NCI-H82 (cell line): ENCODE results near the gene ANKRD9.

Experiments used
- DNase-seq: peaks from one replicate; lab custom pipeline; 2025; lab: John Stamatoyannopoulos, UW

Gene ANKRD9

DNA sequence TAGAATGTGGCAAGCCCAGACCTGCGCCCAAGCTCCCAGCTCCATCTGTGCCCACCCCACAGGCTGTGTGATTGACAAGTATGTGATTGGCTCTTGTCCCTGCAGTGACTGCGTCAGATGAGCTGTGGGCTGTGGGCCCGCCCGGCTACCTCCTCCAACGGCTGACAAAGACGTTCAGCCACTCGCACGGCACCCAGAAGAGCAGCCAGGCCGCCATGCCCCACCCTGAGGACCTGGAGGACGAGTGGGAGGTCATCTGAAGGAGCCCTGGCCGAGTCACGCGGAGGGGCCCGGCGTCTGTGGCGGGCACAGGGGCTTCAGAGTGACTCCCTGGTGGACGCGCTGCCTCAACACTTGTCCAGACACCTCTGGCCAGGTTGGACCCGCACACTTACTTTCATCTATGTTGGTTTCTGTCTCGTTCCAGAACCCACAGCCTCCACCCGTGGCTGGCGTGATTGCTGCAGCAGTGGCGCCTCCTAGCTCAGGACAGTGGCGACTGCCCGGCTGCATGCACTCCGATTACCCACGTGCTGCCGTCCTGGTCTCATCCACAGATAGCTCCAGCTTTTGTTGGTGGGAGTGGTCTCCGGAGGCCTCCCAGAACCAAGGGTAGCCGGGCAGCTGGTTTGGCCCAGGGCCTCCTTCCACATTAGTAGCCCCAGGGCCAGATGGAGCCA is 11.4 kb downstream of the ANKRD9 start:
- DNase-seq = no peak

DNA sequence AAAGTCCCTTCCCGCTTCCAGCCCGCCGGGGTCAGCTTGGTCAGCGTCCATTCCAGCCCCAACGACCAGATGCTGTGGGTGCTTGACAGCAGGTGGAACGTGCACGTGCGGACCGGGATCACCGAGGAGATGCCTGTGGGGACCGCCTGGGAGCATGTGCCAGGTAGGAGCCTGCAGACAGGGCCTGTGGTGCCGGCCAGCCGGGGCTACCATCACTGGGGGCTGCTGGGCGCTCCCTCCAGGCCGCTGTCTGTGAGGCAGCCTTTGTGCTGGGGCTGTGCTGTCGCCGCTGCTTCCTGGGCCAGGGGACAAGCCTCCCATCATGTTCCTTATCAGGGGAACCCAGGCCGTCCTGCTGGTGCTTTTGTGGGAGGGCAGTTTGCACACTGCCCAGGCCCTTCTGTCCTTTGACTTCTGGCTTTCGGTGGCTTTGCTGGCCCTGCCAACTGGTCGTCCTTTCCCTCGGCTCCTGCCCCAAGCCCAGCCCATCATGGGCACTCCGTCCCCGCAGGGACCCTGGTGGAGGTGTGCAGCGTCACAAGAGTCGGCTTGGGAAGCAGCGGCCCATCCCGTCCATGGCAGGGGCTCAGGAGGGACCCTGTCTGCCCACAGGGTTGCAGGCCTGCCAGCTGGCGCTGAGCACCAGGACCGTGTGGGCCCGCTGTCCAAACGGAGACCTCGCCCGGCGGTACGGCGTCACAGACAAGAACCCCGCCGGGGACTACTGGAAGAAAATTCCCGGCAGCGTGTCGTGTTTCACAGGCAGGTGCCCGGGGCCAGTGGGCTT is 12.4 kb downstream of the ANKRD9 start:
- DNase-seq = no peak

DNA sequence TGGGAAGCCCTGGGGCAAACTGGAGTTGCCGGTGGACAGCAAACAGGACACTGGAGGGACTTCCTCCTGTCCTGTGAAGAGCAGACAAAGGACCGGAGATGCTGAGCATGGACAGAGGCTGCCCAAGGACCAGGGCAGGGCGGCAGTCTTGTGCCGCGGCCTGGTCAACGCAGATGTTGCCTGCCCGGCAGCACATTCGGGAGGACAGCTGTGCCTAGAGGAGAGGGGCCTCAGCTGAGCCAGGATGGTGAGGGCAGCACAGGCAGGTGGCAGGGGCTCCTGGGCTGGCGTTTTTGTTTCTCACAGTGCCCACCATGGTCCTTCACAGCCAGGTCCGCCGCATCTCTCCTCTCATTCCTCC is 13.3 kb downstream of the ANKRD9 start:
- no peak for DNase-seq

GRCh38 chr14:102495491-102496330 is 13.9 kb downstream of the ANKRD9 start:
- no peak for DNase-seq

- DNase-seq = no peak
Observed at GRCh38 chr14:102493585-102493984, 16.0 kb downstream of the ANKRD9 start.

DNA sequence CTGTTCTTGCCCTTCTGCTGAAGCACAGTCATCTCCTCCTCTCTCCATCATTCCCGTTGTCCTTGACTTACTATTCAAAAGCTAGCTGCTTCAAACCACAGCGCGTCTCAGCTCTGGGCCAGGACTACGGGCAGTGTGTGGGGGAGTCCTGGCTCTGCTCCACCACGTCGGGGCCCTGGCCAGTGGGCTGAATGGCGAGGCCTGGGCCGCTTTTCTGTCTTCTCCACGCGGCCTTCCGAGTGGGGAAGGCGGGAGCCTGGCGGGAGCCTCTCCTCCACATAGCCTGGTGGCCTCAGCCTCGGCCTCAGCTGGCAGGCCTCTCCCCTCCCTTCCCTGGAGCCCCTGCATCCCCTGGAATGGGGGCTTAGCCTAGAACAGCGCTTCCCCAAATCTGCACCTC is 16.5 kb downstream of the ANKRD9 start:
- DNase-seq = no peak

DNA sequence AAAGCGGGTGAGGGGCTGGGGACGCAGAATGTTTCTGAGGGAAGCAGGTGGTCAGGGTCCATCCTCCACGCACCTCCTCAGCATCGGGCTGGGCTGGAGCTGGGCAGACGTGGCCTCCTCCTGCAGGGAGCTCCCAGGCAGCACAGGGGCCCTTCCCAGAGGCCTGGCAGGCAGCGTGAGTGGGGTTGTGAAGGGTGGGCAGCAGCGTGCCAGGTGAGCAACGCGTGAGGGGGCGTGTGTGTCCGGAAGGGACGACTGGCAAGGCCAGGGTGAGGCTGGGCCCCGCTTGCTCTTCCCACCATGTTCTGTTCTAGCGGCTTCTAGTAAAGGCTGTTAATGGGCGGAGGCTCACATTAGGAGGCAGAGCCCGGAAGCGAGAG is 17.1 kb downstream of the ANKRD9 start:
- no peak for DNase-seq

GRCh38 chr14:102491786-102492530 is 17.6 kb downstream of the ANKRD9 start:
- no peak for DNase-seq

GRCh38 chr14:102491366-102491765 is 18.2 kb downstream of the ANKRD9 start:
- no peak for DNase-seq

GRCh38 chr14:102490456-102490855 is 19.1 kb downstream of the ANKRD9 start:
- DNase-seq = no peak

GRCh38 chr14:102487204-102487577 is 22.4 kb downstream of the ANKRD9 start:
- no peak for DNase-seq

- DNase-seq = no peak
Observed at GRCh38 chr14:102486513-102487203, 22.9 kb downstream of the ANKRD9 start.

DNA sequence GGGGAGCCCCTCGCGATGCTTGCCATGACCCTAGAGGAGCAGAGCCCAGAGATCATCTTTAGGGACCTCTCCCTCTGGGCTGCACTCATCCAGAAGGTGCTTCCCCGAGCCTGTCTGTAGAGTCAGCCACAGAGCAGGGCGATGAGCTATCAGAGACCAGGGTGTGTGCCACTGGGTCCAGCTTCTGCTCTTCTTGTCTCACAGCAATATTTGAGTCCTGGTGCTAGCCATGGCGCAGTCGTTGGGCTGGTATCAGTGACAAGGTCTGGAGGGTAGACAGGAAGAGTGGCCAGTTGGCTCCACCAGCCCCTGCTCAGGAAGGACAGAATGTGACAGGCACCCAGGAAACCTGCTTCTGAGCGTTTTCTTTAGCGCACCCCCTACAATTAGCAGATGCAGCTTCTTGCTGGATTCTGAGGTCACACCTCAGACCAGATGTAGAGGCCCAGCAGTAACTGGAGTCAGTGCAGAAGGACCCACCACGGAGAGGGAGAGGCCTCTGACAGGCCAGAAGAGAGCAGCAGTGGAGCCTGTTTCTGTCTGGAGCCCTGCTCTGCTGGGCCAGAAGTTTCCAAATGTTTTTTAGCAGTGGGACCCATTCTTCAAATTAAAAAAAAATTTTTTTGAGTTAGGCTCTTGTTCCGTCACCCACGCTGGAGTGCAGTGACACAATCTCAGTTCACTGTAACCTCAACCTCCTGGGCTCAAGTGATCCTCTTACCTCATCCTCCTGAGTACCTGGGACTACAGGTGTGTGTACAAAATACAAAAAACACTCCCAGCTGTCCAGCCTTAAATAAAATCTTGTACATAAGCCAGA is 23.7 kb downstream of the ANKRD9 start:
- no peak for DNase-seq

- no peak for DNase-seq
Observed at GRCh38 chr14:102484316-102484715, 25.3 kb downstream of the ANKRD9 start.

DNA sequence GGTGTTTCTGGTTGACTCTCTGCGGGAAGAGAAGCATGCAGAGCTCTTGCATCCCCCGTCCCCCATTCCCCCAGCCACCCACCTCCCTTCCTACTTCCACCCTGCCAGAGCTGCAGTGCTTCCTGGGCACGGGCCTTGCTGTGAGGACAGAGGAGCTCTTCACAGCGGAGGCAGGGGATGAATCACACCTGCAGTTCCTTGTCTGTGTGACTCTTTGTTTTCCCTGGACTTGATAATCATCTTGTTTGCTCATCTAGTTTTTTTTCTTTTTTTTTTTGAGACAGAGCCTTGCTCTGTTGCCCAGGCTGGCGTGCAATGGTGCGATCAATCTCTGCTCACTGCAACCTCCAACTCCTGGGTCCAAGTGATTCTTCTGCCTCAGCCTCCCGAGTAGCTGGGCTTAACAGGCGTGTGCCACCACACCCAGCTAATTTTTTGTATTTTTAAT is 27.8 kb downstream of the ANKRD9 start:
- no peak for DNase-seq

- DNase-seq = no peak
Observed at GRCh38 chr14:102481371-102481770, 28.2 kb downstream of the ANKRD9 start.

- DNase-seq = no peak
Observed at GRCh38 chr14:102479777-102480176, 29.8 kb downstream of the ANKRD9 start.

DNA sequence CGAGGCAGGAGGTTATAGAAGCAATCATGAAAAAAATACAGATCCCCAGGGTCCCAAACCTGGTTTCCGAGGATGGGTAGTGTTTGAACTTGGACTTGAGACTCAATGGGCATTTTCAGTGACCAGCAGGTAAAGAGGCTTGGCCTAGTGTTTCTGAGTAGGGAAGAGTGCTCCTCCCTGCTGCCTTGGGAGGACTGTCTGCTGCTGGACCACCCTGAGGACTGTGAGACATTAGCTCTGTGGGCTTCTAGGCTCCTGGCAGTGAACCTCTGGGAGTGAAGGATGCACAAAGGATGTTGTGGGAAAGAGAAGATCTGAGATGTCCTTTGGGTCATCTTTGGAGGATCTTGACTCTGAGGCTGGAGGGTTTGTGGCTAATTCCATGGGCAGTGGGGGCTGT is 30.5 kb downstream of the ANKRD9 start:
- DNase-seq = no peak

- DNase-seq = no peak
Observed at GRCh38 chr14:102474934-102475333, 34.6 kb downstream of the ANKRD9 start.

DNA sequence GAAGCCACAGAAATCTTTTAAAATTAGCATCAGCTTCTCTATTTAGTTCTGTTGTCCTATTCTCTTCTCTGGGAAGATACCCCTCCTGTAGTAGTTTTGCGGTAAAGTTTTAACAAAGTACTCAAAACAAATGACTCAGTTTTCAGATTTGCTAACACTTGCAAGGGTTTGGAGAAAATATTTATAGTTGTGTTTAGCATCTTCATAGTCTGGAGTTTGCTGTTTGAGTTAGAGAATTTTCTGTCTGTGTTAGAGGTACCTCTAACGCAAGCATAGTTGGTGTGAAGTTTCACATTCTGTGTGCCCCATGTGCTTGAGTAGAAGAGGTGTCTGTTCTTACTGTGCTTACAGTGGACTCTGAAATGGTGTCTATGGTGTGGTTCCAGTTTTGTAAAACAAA is 36.0 kb downstream of the ANKRD9 start:
- DNase-seq = no peak

DNA sequence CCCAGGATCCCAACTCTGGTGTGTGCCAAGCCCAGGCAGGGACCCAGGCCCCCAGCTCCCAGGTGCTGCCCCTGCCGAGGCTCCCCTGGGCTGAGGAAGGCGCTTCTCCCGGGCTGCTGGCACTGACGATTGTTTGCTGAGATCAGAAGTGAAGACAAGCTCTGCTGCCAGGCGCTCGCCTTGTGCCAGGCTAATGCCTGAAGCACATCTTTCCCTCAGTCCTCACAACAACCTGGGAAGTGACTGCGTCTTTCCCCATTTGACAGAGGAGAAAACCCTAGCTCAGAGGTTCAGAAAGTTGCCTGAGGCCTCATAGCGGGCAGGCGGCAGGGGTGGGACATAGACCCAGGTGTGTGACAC is 36.8 kb downstream of the ANKRD9 start:
- DNase-seq = no peak
